Measurements from ENCODE around the gene LENEP. TPM values are rescaled to one million over a fixed set of nuclear protein-coding genes. Genes with fewer than 3 reads are reported as not detected.

Gene LENEP
- polyA plus RNA-seq, 1 donor (not counting 4 experiments of a cell fraction or from before 2014, with no cell fraction given): not detected

DNA sequence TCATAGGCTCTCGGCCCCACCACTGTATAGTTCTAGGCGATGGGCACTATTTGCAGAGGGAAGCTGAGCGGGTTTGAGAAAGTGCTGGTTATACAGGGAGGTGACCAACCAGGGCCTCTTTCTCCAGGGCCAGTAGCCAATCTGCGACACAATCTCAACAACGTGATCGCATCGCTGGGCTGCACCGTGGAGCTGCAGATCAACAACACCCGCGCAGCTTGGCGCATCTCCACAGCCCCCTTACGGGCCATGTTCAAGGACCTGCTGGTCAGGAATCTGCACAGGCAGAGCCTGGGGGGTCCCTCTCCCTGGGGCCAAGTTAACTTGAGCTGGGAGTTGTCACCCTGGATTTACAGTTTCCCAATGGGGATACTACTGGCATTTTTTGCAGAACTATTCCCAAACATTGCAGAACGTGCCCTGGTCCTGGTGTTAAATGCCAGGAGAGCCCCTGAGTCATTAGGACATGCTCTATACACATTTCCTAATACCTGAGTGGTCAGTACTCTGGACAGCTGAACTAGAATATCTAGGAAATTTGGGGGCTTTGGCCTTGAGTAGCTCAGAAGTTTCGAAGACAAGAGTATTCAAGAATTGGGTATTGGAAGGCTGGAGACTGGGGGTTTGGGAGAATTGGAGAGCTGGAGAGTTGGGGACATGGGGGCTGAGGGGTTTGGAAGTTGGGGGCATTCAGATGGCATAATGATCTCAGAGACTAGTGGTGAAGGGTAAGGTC lies 47.1 kb downstream of the LENEP start:
- Histone ChIP-seq H3K4me3 (ENCODE audit: control insufficient read depth in 2 of 3, extremely low read depth in 1 of 3, insufficient read depth in 2 of 3, low read depth in 1 of 3, low read length in 3 of 3) (no peak overlapping the region), H3K9me3 (ENCODE audit: control insufficient read depth, low read depth, low read length) (no peaks in the 10 kb centered on the region), H3K27ac (ENCODE audit: control insufficient read depth, insufficient read depth, low read length) (no peak overlapping the region), H3K79me2 (ENCODE audit: control insufficient read depth, insufficient read depth, low read length) (no peaks in the 10 kb centered on the region), H2AFZ (ENCODE audit: control insufficient read depth, low read length) (no peak overlapping the region), H3K9me1 (ENCODE audit: control insufficient read depth, extremely low read depth, insufficient read depth, low read length) (peaks cover 3% of the 10 kb centered on the region), H3K27me3 (ENCODE audit: control insufficient read depth, extremely low read depth, insufficient read depth, low read length) (no peaks in the 10 kb centered on the region), H3K4me1 (ENCODE audit: control insufficient read depth, extremely low read depth, insufficient read depth, low read length) (peaks cover 30% of the 10 kb centered on the region), H3K9ac (ENCODE audit: control insufficient read depth, extremely low read depth, insufficient read depth, low read length) (no peak overlapping the region), H4K20me1 (ENCODE audit: control insufficient read depth, extremely low read depth, insufficient read depth, low read length) (no peaks in the 10 kb centered on the region), H3K36me3 (ENCODE audit: control insufficient read depth in 2 of 2, extremely low read depth in 1 of 2, insufficient read depth in 2 of 2, low read length in 2 of 2) (no peaks in the 10 kb centered on the region), H3K4me2 (ENCODE audit: control insufficient read depth, extremely low read depth, insufficient read depth, low read depth, low read length) (no peak overlapping the region)
- TF ChIP-seq EZH2 (IDR thresholded peaks at IDR 0.05; ENCODE audit: low read length): no peak
- TF ChIP-seq, protein P1, sequence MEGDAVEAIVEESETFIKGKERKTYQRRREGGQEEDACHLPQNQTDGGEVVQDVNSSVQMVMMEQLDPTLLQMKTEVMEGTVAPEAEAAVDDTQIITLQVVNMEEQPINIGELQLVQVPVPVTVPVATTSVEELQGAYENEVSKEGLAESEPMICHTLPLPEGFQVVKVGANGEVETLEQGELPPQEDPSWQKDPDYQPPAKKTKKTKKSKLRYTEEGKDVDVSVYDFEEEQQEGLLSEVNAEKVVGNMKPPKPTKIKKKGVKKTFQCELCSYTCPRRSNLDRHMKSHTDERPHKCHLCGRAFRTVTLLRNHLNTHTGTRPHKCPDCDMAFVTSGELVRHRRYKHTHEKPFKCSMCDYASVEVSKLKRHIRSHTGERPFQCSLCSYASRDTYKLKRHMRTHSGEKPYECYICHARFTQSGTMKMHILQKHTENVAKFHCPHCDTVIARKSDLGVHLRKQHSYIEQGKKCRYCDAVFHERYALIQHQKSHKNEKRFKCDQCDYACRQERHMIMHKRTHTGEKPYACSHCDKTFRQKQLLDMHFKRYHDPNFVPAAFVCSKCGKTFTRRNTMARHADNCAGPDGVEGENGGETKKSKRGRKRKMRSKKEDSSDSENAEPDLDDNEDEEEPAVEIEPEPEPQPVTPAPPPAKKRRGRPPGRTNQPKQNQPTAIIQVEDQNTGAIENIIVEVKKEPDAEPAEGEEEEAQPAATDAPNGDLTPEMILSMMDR (optimal IDR thresholded peaks at IDR 0.05 in 1 of 3, IDR thresholded peaks at IDR 0.05 in 1 of 3, conservative IDR thresholded peaks at IDR 0.05 in 1 of 3; ENCODE audit: extremely low read depth in 1 of 3, insufficient read depth in 2 of 3, low read length in 3 of 3): no peak
- dilution Hi-C loops (cut with MboI; ENCODE audit: extremely low pct_ligation_motif_present, low sequenced_read_pairs): no loop called here
- FAIRE-seq (no peak), DNase-seq (ENCODE audit: low read depth, low spot score) (no peak)

DNA sequence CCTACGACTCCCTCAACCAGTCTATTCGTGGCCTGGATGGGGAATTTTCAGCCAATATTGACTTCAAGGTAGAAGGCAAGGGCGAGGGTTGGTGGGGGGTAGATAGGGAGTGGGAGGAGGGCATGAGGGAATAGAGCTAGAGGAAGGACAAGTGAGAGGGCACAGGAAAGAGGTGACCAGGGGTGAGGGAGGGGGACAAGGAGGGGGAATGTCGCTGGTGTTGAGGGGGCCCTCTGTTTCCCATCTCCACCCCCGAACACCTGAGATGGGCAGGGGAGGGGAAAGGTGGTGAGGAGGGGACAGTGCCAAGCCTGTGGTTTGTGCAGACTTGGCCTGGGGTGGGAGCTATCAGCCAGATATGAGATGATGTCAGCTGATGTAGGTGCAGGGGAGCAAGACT lies 49.4 kb downstream of the LENEP start:
- H3K27ac ChIP-seq (ENCODE audit: control insufficient read depth, insufficient read depth, low read length): no peak overlapping the region
- H3K9me3 ChIP-seq (ENCODE audit: control insufficient read depth, low read depth, low read length): no peaks in the 10 kb centered on the region
- dilution Hi-C loops (cut with MboI; ENCODE audit: extremely low pct_ligation_motif_present, low sequenced_read_pairs): no loop called here
- DNase-seq (ENCODE audit: low read depth, low spot score) (no peak), FAIRE-seq (no peak)
- H3K9ac ChIP-seq (ENCODE audit: control insufficient read depth, extremely low read depth, insufficient read depth, low read length): no peak overlapping the region
- no peak overlapping the region for H3K4me3 ChIP-seq (ENCODE audit: control insufficient read depth in 2 of 3, extremely low read depth in 1 of 3, insufficient read depth in 2 of 3, low read depth in 1 of 3, low read length in 3 of 3)
- H2AFZ ChIP-seq (ENCODE audit: control insufficient read depth, low read length): no peak overlapping the region
- no peaks in the 10 kb centered on the region for H3K79me2 ChIP-seq (ENCODE audit: control insufficient read depth, insufficient read depth, low read length)
- peaks cover 31% of the 10 kb centered on the region for H3K4me1 ChIP-seq (ENCODE audit: control insufficient read depth, extremely low read depth, insufficient read depth, low read length)
- H3K36me3 ChIP-seq (ENCODE audit: control insufficient read depth in 2 of 2, extremely low read depth in 1 of 2, insufficient read depth in 2 of 2, low read length in 2 of 2): no peaks in the 10 kb centered on the region
- no peak overlapping the region for H3K4me2 ChIP-seq (ENCODE audit: control insufficient read depth, extremely low read depth, insufficient read depth, low read depth, low read length)
- TF ChIP-seq EZH2 (IDR thresholded peaks at IDR 0.05; ENCODE audit: low read length): no peak
- peaks cover 3% of the 10 kb centered on the region for H3K9me1 ChIP-seq (ENCODE audit: control insufficient read depth, extremely low read depth, insufficient read depth, low read length)
- H3K27me3 ChIP-seq (ENCODE audit: control insufficient read depth, extremely low read depth, insufficient read depth, low read length): no peaks in the 10 kb centered on the region
- no peaks in the 10 kb centered on the region for H4K20me1 ChIP-seq (ENCODE audit: control insufficient read depth, extremely low read depth, insufficient read depth, low read length)

DNA sequence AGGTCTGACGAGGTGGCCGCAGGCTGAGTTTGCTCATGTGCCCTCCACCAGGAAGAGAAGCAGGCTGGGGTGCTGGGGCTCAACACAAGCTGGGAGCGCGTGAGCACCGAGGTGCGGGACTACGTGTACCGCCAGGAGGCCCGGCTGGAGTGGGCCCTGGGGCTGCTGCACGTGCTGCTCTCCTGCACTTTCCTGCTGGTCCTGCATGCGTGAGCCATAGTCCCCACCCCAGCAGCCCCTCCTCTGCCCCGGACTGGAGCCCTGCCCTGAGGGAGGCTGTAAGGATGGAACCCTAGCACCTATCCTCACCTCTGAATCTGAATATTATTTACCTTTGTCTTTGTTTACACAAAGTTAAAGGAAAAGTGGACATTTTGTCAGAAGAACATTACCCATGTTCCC lies 49.9 kb downstream of the LENEP start:
- FAIRE-seq (no peak), DNase-seq (ENCODE audit: low read depth, low spot score) (no peak)
- no peaks in the 10 kb centered on the region for H3K79me2 ChIP-seq (ENCODE audit: control insufficient read depth, insufficient read depth, low read length)
- H3K9me1 ChIP-seq (ENCODE audit: control insufficient read depth, extremely low read depth, insufficient read depth, low read length): peaks cover 3% of the 10 kb centered on the region
- no peaks in the 10 kb centered on the region for H3K36me3 ChIP-seq (ENCODE audit: control insufficient read depth in 2 of 2, extremely low read depth in 1 of 2, insufficient read depth in 2 of 2, low read length in 2 of 2)
- no peak for TF ChIP-seq EZH2 (IDR thresholded peaks at IDR 0.05; ENCODE audit: low read length)
- TF ChIP-seq, protein P1 (optimal IDR thresholded peaks at IDR 0.05 in 1 of 3, IDR thresholded peaks at IDR 0.05 in 1 of 3, conservative IDR thresholded peaks at IDR 0.05 in 1 of 3; ENCODE audit: extremely low read depth in 1 of 3, insufficient read depth in 2 of 3, low read length in 3 of 3): no peak
- no peak overlapping the region for H2AFZ ChIP-seq (ENCODE audit: control insufficient read depth, low read length)
- H3K4me3 ChIP-seq (ENCODE audit: control insufficient read depth in 2 of 3, extremely low read depth in 1 of 3, insufficient read depth in 2 of 3, low read depth in 1 of 3, low read length in 3 of 3): no peak overlapping the region
- H3K4me1 ChIP-seq (ENCODE audit: control insufficient read depth, extremely low read depth, insufficient read depth, low read length): peaks cover 26% of the 10 kb centered on the region
- H3K27ac ChIP-seq (ENCODE audit: control insufficient read depth, insufficient read depth, low read length): no peak overlapping the region
- H3K27me3 ChIP-seq (ENCODE audit: control insufficient read depth, extremely low read depth, insufficient read depth, low read length): no peaks in the 10 kb centered on the region
- no peak overlapping the region for H3K4me2 ChIP-seq (ENCODE audit: control insufficient read depth, extremely low read depth, insufficient read depth, low read depth, low read length)
- H3K9me3 ChIP-seq (ENCODE audit: control insufficient read depth, low read depth, low read length): no peaks in the 10 kb centered on the region
- H4K20me1 ChIP-seq (ENCODE audit: control insufficient read depth, extremely low read depth, insufficient read depth, low read length): no peaks in the 10 kb centered on the region
- H3K9ac ChIP-seq (ENCODE audit: control insufficient read depth, extremely low read depth, insufficient read depth, low read length): no peak overlapping the region
- dilution Hi-C loops (cut with MboI; ENCODE audit: extremely low pct_ligation_motif_present, low sequenced_read_pairs): no loop called here

Data from keratinocyte (primary cell).